ENCODE data around the gene FOXA3. TPM values are rescaled to one million over a fixed set of nuclear protein-coding genes. Genes with fewer than 3 reads are reported as not detected.

Gene FOXA3
- total and polyA plus RNA-seq, 10 of the 15 experiments (the other 5 are each of a cell fraction or from before 2014, with no cell fraction given), result 0.04 to 0.83 (median 0.11) TPM; not detected in 5

DNA sequence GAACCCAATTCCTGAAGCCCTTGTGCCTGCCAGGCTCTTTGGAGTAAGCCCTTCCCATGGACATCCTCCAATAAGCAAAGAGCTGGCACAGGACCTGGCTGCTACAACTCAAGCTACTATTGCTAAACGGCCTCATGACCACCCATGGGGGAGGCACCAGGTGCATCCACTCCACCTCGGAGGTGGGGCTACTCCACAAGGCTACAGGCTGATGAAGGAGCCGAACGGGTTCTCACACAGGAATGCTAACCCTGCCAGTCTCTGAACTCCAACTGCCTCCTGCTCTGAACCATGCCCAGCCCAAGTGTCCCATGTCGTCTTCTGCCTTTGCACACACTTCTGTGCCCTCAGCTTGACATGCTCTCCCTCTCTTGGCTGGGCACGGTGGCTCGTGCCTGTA, 11.1 kb upstream of the FOXA3 start:
- Histone ChIP-seq H3K4me3 (no peak overlapping the region), H4K20me1 (ENCODE audit: control insufficient read depth, insufficient read depth) (no peaks in the 10 kb centered on the region), H3K79me2 (ENCODE audit: control insufficient read depth, insufficient read depth, low read length) (peaks cover 2% of the 10 kb centered on the region; the same call in 1 of the 2 replicates), H3K4me2 (ENCODE audit: control insufficient read depth, insufficient read depth) (no peak overlapping the region), H3K27me3 (replicated peaks in 1 of 2; ENCODE audit: control insufficient read depth in 2 of 2, insufficient read depth in 2 of 2, low read length in 1 of 2) (no peaks in the 10 kb centered on the region), H3K9me3 (replicated peaks; ENCODE audit: control insufficient read depth, insufficient read depth, low read length) (no peaks in the 10 kb centered on the region), H3K4me1 (ENCODE audit: control insufficient read depth, insufficient read depth, low read length) (no peaks in the 10 kb centered on the region), H2AFZ (ENCODE audit: control insufficient read depth, low read depth, low read length) (no peak overlapping the region), H3K36me3 (ENCODE audit: control insufficient read depth in 2 of 2, insufficient read depth in 2 of 2, low read length in 1 of 2) (peaks cover 28 to 44% of the 10 kb centered on the region in 2 experiments), H3K9ac (ENCODE audit: control insufficient read depth, insufficient read depth, low read length) (no peak overlapping the region), H3K27ac (ENCODE audit: control insufficient read depth, insufficient read depth) (no peak overlapping the region)
- POLR2A ChIA-PET, result no interaction called here
- TF ChIP-seq NR2C1 (IDR thresholded peaks at IDR 0.05) (no peak), EED (IDR thresholded peaks at IDR 0.05; ENCODE audit: low read depth) (no peak)
- RAD21 ChIA-PET (ENCODE audit: unreplicated experiment), result no interaction called here
- BruUV-seq (replicated peaks), result no TSS peak
- ATAC-seq (no peak), DNase-seq (ENCODE audit: low read depth, low spot score) (no peak), FAIRE-seq (no peak)
- intact Hi-C loops (cut with micrococcal nuclease; ENCODE audit: unreplicated experiment), result no loop called here
- SMC1A ChIA-PET (ENCODE audit: uncharacterized antibody, unreplicated experiment), result no interaction called here
- CTCF ChIA-PET, result interaction anchor here (0.5 to 0.8 kb wide), 2 partner anchors 35 to 55 kb away, joined by 3 to 4 read pairs; no protein-coding TSS in a partner anchor
- in situ Hi-C loops (cut with MboI), result no loop called here
- WGBS (ENCODE audit: insufficient coverage, insufficient replicate concordance, low lambda C conversion rate, missing lambda C conversion rate), result 75% methylated on average over 7 of the region's 7 CpGs

GRCh38 chr19:45854167-45854778, 9.9 kb upstream of the FOXA3 start:
- no peaks in the 10 kb centered on the region for H3K9me3 ChIP-seq (replicated peaks; ENCODE audit: control insufficient read depth, insufficient read depth, low read length)
- intact Hi-C loops (cut with micrococcal nuclease; ENCODE audit: unreplicated experiment) (no loop called here), in situ Hi-C loops (cut with MboI) (no loop called here)
- TF ChIP-seq POLR2A (IDR thresholded peaks at IDR 0.05; ENCODE audit: low read depth, low read length) (peak; percentile 38; the same call in 1 of the 2 replicates), SKIL (IDR thresholded peaks at IDR 0.05; ENCODE audit: low read depth, poor library complexity, severe bottlenecking) (no peak), NBN (IDR thresholded peaks at IDR 0.05) (no peak), E2F8 (IDR thresholded peaks at IDR 0.05; ENCODE audit: low read depth, partially characterized antibody) (no peak)
- no peak for FAIRE-seq
- H3K36me3 ChIP-seq (ENCODE audit: control insufficient read depth in 2 of 2, insufficient read depth in 2 of 2, low read length in 1 of 2), result peaks cover 22 to 43% of the 10 kb centered on the region in 2 experiments
- CTCF ChIA-PET, result no interaction called here
- POLR2A ChIA-PET, result no interaction called here
- no peak overlapping the region for H2AFZ ChIP-seq (ENCODE audit: control insufficient read depth, low read depth, low read length)
- RAD21 ChIA-PET (ENCODE audit: unreplicated experiment), result no interaction called here
- no peak for ATAC-seq
- BruUV-seq (replicated peaks), result no TSS peak
- no peaks in the 10 kb centered on the region for H4K20me1 ChIP-seq (ENCODE audit: control insufficient read depth, insufficient read depth)
- H3K4me3 ChIP-seq, result no peak overlapping the region
- no peaks in the 10 kb centered on the region for H3K4me1 ChIP-seq (ENCODE audit: control insufficient read depth, insufficient read depth, low read length)
- H3K79me2 ChIP-seq (ENCODE audit: control insufficient read depth, insufficient read depth, low read length), result peaks cover 5% of the 10 kb centered on the region
- no peaks in the 10 kb centered on the region for H3K27me3 ChIP-seq (replicated peaks in 1 of 2; ENCODE audit: control insufficient read depth in 2 of 2, insufficient read depth in 2 of 2, low read length in 1 of 2)
- SMC1A ChIA-PET (ENCODE audit: uncharacterized antibody, unreplicated experiment), result no interaction called here
- H3K4me2 ChIP-seq (ENCODE audit: control insufficient read depth, insufficient read depth), result no peak overlapping the region
- WGBS (ENCODE audit: insufficient coverage, insufficient replicate concordance, low lambda C conversion rate, missing lambda C conversion rate), result 98% methylated on average over 13 of the region's 16 CpGs
- H3K27ac ChIP-seq (ENCODE audit: control insufficient read depth, insufficient read depth), result no peak overlapping the region
- no peak for DNase-seq (ENCODE audit: low read depth, low spot score)
- no peak overlapping the region for H3K9ac ChIP-seq (ENCODE audit: control insufficient read depth, insufficient read depth, low read length)

Measured in GM12878 (cell line).